Activated naive CD4-positive, alpha-beta T cell treated with anti-CD3 and anti-CD28 coated beads, Interleukin-2, amount 50 U/mL, for 72 hours (primary cell): ENCODE measurements around the gene SULT1A2. TPM values are rescaled to one million over a fixed set of nuclear protein-coding genes. Genes with fewer than 3 reads are reported as not detected.
"Not testable (repeated sequence)": the region's sequence is repeated elsewhere in the genome, so short reads cannot be mapped to it uniquely, and the experiment has no call there.

Source experiments
- ATAC-seq, 2 donors: fragments of 150-1000 bp; cut with Tn5 transposase; 2 replicates each; pipeline ENCODE4 v1.10.0; 2021; ENCODE audit warnings: mild to moderate bottlenecking in 2 of 2, moderate library complexity in 2 of 2
- DNase-seq, 2 donors: peaks; one replicate each; pipeline ENCODE4 v3.0.0; 2021 to 2022; ENCODE audit warnings: low spot score in 2 of 2
- H3K27ac Mint-ChIP-seq, 2 donors: one replicate each; pipeline ENCODE4 v1.8.0; 2022; ENCODE audit warnings: mild to moderate bottlenecking in 2 of 2, mixed read lengths in 2 of 2
- H3K36me3 Mint-ChIP-seq, 2 donors: one replicate each; pipeline ENCODE4 v1.8.0; 2022; ENCODE audit warnings: mixed read lengths in 2 of 2
- H3K9me3 Mint-ChIP-seq, 2 donors: one replicate each; pipeline ENCODE4 v1.8.0; 2022; ENCODE audit warnings: mixed read lengths in 2 of 2
- total RNA-seq, 2 donors: library from RNA; stranded (reverse); gene quantifications; one replicate each; pipeline ENCODE4 v1.2.3, GENCODE V29; 2022

SULT1A2 gene
- total RNA-seq, 2 donors from 2014 or later = 0.30 to 0.54 TPM

DNA sequence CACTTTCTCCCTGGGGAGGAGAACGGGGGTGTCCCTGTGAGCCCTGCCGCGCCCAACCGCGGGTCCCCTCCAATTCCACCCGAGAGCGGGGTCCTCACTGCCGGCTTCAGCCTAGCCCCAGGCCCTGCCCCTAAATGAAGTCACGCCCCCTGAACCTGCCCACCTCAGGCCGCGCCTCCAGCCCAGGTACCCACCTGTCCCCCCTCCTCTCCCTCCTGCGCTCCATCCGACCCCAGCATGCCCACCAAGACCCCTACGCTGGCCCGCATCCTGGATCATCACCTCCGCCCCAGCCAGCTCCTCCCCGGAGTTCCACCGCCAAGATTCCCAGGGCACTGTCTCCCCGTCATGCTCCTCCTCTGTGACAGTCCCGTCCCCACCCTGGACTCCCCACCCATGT is 4.1 kb upstream of the SULT1A2 start:
- H3K36me3 Mint-ChIP-seq, H3K27ac Mint-ChIP-seq, DNase-seq, ATAC-seq, H3K9me3 Mint-ChIP-seq: not testable (repeated sequence)

DNA sequence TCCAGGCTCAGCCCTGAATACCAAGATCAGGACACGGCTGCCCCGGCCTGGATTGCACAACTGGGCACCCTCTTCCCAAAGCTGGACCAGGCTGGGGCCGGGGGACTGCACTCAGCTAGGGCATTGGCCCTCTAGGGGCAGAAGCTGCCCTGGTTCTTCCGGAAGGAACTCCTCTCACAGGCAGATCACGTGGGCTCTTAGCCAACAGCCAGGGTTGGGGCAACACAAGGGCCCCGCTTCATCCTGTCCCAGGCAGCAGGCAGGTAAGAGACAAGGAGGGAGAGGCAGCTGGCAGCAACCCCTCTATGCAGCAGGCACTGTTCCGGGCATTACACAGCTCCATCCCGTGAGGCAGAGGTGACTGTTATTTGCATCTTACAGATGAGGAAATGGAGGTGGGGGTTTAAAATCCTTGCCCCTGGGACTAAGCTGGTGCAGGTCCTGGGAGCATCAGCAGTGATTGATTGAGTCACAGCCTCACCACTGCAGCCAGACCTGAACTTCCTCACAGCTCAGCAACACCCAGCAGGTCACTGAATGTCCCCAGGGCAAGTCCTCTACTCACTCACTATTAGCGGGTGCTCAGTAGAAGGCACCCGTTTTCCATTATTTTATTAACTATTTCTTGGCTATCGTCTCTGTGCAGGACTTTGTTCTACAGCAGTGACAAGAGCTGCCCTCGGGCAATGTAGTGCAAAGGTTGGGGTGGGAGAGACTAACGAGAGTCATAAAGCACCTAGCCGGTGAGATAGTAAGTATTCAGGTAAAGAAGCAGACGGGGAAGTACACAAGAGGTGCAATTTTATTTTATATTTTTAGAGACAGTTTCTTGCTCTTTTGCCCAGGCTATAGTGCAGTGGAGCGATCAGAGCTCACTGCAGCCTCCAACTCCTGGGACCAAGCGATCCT is 2.8 kb upstream of the SULT1A2 start:
- not testable (repeated sequence) for H3K36me3 Mint-ChIP-seq, H3K9me3 Mint-ChIP-seq, H3K27ac Mint-ChIP-seq, DNase-seq
- ATAC-seq = peak; percentile 86 to 92

DNA sequence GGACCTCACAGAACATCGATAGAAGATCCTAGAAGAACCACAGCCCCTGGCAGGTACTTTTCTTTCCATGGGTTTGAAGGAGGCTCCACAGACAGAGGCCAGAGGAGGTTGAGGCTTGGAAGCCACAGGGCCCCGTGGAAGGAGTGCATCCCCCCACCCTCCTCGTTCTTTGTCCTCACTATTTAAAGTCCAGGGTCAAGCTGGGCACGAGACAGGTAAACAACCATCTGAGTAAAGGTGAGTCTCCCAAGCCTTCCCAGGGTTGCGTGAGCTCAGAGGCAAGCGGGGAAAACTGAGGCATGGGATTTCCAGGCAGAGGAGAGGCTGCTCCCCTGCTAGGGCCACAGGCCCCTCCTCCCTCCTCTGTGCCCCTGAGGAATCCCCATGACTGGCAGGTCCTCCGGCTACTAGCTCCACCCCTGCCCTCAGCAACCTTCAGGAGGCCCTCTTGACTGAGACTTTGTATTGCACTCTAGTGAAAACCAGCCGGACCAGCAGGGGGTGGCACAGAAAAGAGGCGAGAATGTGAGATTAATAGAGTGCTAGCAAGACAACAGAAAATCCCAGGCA is 927 bp upstream of the SULT1A2 start:
- Mint-ChIP-seq H3K36me3 (no peaks in the 10 kb centered on the region), H3K27ac (peak overlapping the region in 1 of 2 donors; percentile 50), H3K9me3 (no peaks in the 10 kb centered on the region)
- DNase-seq (no peak), ATAC-seq (no peak)

GRCh38 chr16:28596115-28596630 is 677 bp downstream of the SULT1A2 start:
- no peak for ATAC-seq
- no peak for DNase-seq
- H3K36me3 Mint-ChIP-seq = no peaks in the 10 kb centered on the region
- no peaks in the 10 kb centered on the region for H3K9me3 Mint-ChIP-seq
- H3K27ac Mint-ChIP-seq = peak overlapping the region in 1 of 2 donors; percentile 64

GRCh38 chr16:28595451-28595850 is 1.4 kb downstream of the SULT1A2 start:
- ATAC-seq, H3K9me3 Mint-ChIP-seq, H3K36me3 Mint-ChIP-seq, DNase-seq, H3K27ac Mint-ChIP-seq: not testable (repeated sequence)

DNA sequence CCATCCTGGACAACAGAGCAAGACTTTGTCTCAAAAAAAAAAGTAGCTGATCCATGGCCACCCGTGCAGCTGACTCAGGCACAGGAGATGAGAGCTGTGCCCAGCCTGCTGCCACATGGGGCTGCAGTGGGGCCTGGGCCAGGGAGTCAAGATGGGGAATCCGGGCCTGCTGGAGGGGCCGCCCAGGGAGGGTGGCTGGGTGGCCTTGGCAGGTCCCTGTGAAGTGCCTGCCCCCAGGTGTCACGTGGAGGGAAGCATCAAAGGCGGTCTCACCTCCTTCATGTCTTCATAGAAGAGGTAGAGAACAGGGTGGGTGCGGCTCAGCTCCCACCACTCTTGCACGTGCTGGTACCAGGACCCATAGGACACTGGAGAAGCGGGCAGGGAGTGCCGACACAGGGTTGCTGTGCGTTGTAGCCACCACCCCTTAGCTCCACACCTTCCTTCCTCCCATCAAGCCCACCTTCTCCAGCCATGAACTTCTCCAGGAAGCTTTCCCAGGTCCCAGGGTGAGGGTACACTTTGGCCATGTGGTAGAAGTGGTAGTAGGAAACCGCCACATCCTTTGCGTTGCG is 3.8 kb downstream of the SULT1A2 start:
- peak overlapping the region; percentile 50 to 63 for H3K27ac Mint-ChIP-seq
- no peaks in the 10 kb centered on the region for H3K36me3 Mint-ChIP-seq
- DNase-seq (no peak), ATAC-seq (no peak)
- no peaks in the 10 kb centered on the region for H3K9me3 Mint-ChIP-seq

GRCh38 chr16:28592511-28592910 is 4.3 kb downstream of the SULT1A2 start:
- H3K27ac Mint-ChIP-seq = peak overlapping the region in 1 of 2 donors; percentile 29
- DNase-seq = no peak

GRCh38 chr16:28591355-28591754 is 5.5 kb downstream of the SULT1A2 start:
- ATAC-seq (no peak), DNase-seq (no peak)
- no peaks in the 10 kb centered on the region for H3K9me3 Mint-ChIP-seq
- H3K27ac Mint-ChIP-seq = no peak overlapping the region
- H3K36me3 Mint-ChIP-seq = no peaks in the 10 kb centered on the region

More at GRCh38 chr16:28592511-28592910, 4.3 kb downstream of the SULT1A2 start:
- no peaks in the 10 kb centered on the region for H3K36me3 Mint-ChIP-seq
- no peak for ATAC-seq
- no peaks in the 10 kb centered on the region for H3K9me3 Mint-ChIP-seq

DNA sequence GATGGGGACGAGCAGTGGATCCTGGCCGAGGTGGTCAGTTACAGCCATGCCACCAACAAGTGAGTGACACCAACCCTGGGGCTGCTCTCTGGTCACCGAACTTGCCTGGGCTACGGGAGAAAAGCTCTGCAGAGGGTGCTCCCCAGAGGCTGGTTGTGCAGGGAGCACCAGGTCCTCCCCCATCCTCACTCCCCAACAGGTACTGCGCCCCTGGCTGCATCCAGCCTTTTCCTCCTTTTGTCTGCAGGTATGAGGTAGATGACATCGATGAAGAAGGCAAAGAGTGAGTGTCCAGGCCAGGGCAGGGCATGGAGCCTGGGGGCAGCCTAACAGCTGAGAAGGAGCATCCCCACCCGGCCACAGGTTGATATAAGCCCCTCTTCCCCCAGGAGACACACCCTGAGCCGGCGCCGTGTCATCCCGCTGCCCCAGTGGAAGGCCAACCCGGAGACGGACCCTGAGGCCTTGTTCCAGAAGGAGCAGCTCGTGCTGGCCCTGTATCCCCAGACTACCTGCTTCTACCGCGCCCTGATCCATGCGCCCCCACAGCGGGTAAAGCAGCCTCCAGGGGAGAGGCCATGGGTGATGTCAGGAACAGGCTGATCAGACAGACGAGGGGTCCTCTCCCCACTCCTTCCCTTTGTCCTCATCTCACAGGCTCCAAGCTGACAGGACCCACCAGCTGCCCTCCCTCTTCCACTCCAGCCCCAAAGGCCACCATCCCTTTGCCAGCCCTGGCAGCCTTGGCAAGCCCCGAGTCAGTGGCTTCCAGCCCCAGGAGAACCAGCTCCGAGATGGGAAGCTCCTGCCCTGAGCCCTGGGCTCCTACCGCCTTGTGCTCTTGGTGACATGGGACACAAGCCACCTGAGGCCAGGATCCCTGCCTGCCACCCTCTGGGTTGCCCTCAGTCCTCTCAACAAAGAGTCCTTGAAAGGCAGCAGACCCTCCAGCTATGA is 6.2 kb downstream of the SULT1A2 start:
- no peaks in the 10 kb centered on the region for H3K9me3 Mint-ChIP-seq
- H3K27ac Mint-ChIP-seq = peak overlapping the region in 1 of 2 donors; percentile 44
- DNase-seq (no peak), ATAC-seq (no peak)
- H3K36me3 Mint-ChIP-seq = no peaks in the 10 kb centered on the region

- Mint-ChIP-seq H3K27ac (no peak overlapping the region), H3K36me3 (no peaks in the 10 kb centered on the region), H3K9me3 (no peaks in the 10 kb centered on the region)
- DNase-seq (no peak), ATAC-seq (no peak)
Measured at GRCh38 chr16:28589930-28590329, 6.9 kb downstream of the SULT1A2 start.

DNA sequence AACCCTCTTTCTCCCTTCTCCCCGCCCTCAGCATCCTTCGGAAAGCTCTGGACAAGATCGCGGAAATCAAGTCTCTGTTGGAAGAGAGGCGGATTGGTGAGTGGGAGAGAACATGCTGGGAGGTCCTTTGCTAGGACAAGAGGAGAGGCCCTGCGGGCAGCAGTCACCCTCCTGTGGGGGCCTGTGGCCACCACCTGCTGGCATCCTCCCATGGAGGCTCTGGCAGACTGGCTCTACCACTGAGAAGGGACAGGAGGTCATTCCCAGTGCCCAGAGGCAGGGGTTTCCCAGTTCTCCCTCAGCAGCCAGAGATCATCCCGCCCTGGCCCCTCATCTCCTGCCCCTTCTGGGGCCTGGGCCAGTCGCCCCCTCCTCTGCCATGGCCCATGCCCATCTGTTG is 7.8 kb downstream of the SULT1A2 start:
- H3K9me3 Mint-ChIP-seq = no peaks in the 10 kb centered on the region
- DNase-seq = no peak
- H3K36me3 Mint-ChIP-seq = no peaks in the 10 kb centered on the region

GRCh38 chr16:28587386-28587785 is 9.5 kb downstream of the SULT1A2 start:
- no peak for DNase-seq
- peak in 1 of 2 donors; percentile 50 for ATAC-seq
- Mint-ChIP-seq H3K27ac (peak overlapping the region in 1 of 2 donors; percentile 58), H3K36me3 (no peaks in the 10 kb centered on the region), H3K9me3 (no peaks in the 10 kb centered on the region)

More for the DNA sequence above, 7.8 kb downstream of the SULT1A2 start:
- ATAC-seq = no peak
- H3K27ac Mint-ChIP-seq = peak overlapping the region; percentile 52 to 74

GRCh38 chr16:28586466-28586865 is 10.4 kb downstream of the SULT1A2 start:
- Mint-ChIP-seq H3K36me3 (no peaks in the 10 kb centered on the region), H3K27ac (no peak overlapping the region), H3K9me3 (no peaks in the 10 kb centered on the region)
- DNase-seq (no peak), ATAC-seq (no peak)

DNA sequence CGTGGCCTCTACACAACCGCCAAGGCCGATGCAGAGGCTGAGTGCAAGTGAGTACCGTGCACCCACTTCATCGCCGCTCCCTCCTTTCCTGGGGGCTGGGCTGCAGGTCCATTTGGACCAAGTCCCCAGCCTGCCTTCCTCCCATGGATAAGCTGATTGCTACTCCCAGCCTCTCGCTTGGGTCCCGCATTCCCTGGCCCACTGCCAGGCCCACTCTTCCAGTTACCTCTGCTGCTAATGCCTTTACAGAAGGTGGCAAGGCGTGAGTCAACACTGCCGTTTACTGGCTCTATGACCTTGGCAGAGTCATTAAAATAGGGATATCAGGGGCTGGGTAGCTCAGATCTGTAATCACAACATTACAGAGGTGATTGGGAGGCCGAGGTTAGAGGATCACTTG is 11.2 kb downstream of the SULT1A2 start:
- H3K36me3 Mint-ChIP-seq = no peaks in the 10 kb centered on the region
- DNase-seq = no peak
- ATAC-seq = no peak
- H3K27ac Mint-ChIP-seq = no peak overlapping the region
- H3K9me3 Mint-ChIP-seq = no peaks in the 10 kb centered on the region

- no peak for ATAC-seq
- Mint-ChIP-seq H3K36me3 (no peaks in the 10 kb centered on the region), H3K27ac (no peak overlapping the region), H3K9me3 (no peaks in the 10 kb centered on the region)
- no peak for DNase-seq
Measured at GRCh38 chr16:28580726-28581315, 16.0 kb downstream of the SULT1A2 start.
